Measurements from ENCODE around the gene TMEM88. TPM values are rescaled to one million over a fixed set of nuclear protein-coding genes. Genes with fewer than 3 reads are reported as not detected.

TMEM88 gene
- total and polyA plus RNA-seq, 2 of the 13 experiments (the other 11 are each of a cell fraction or from before 2014, with no cell fraction given): 0.31 to 0.66 TPM

GRCh38 chr17:7856811-7857712 is 2.2 kb downstream of the TMEM88 start, which contains the start of gene NAA38 (continued):
- no peak for TF ChIP-seq LCORL (IDR thresholded peaks at IDR 0.05)
- peak; percentile 54; the same call in 1 of the 2 replicates for TF ChIP-seq LCORL (CRISPR knock-in tag; IDR thresholded peaks at IDR 0.05)
- TF ChIP-seq HDAC6 (IDR thresholded peaks at IDR 0.05; ENCODE audit: low read depth, low read length): no peak
- 0 out of 2 replicates have a peak, but pooled peaks have one; percentile 67 for TF ChIP-seq ZZZ3 (CRISPR knock-in tag; IDR thresholded peaks at IDR 0.05; ENCODE audit: borderline replicate concordance)
- no peak for TF ChIP-seq ATF5 (CRISPR knock-in tag; IDR thresholded peaks at IDR 0.05; ENCODE audit: low read depth)
- TF ChIP-seq POLR2AphosphoS5 (IDR thresholded peaks at IDR 0.05; ENCODE audit: low read depth, low read length): 0 out of 2 replicates have a peak, but pooled peaks have one; percentile 14
- TF ChIP-seq GLMP (CRISPR knock-in tag; IDR thresholded peaks at IDR 0.05; ENCODE audit: borderline replicate concordance): no peak
- TF ChIP-seq SAP130 (CRISPR knock-in tag; IDR thresholded peaks at IDR 0.05; ENCODE audit: low read depth): peak; percentile 89
- TF ChIP-seq ZNF543 (CRISPR knock-in tag; IDR thresholded peaks at IDR 0.05): peak; percentile 24; the same call in 1 of the 2 replicates
- TF ChIP-seq NCOA1 (CRISPR knock-in tag; IDR thresholded peaks at IDR 0.05): no peak
- TF ChIP-seq, protein P1, sequence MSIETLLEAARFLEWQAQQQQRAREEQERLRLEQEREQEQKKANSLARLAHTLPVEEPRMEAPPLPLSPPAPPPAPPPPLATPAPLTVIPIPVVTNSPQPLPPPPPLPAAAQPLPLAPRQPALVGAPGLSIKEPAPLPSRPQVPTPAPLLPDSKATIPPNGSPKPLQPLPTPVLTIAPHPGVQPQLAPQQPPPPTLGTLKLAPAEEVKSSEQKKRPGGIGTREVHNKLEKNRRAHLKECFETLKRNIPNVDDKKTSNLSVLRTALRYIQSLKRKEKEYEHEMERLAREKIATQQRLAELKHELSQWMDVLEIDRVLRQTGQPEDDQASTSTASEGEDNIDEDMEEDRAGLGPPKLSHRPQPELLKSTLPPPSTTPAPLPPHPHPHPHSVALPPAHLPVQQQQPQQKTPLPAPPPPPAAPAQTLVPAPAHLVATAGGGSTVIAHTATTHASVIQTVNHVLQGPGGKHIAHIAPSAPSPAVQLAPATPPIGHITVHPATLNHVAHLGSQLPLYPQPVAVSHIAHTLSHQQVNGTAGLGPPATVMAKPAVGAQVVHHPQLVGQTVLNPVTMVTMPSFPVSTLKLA (IDR thresholded peaks at IDR 0.05): peak; percentile 27; the same call in 1 of the 2 replicates
- TF ChIP-seq MXD4 (CRISPR knock-in tag; IDR thresholded peaks at IDR 0.05): 0 out of 2 replicates have a peak, but pooled peaks have one; percentile 61
- peak; percentile 71 for TF ChIP-seq TEAD3 (CRISPR knock-in tag; optimal IDR thresholded peaks at IDR 0.05; ENCODE audit: borderline replicate concordance)
- peak; percentile 81 for TF ChIP-seq FOXA3 (CRISPR knock-in tag; IDR thresholded peaks at IDR 0.05)
- TF ChIP-seq, protein P2, sequence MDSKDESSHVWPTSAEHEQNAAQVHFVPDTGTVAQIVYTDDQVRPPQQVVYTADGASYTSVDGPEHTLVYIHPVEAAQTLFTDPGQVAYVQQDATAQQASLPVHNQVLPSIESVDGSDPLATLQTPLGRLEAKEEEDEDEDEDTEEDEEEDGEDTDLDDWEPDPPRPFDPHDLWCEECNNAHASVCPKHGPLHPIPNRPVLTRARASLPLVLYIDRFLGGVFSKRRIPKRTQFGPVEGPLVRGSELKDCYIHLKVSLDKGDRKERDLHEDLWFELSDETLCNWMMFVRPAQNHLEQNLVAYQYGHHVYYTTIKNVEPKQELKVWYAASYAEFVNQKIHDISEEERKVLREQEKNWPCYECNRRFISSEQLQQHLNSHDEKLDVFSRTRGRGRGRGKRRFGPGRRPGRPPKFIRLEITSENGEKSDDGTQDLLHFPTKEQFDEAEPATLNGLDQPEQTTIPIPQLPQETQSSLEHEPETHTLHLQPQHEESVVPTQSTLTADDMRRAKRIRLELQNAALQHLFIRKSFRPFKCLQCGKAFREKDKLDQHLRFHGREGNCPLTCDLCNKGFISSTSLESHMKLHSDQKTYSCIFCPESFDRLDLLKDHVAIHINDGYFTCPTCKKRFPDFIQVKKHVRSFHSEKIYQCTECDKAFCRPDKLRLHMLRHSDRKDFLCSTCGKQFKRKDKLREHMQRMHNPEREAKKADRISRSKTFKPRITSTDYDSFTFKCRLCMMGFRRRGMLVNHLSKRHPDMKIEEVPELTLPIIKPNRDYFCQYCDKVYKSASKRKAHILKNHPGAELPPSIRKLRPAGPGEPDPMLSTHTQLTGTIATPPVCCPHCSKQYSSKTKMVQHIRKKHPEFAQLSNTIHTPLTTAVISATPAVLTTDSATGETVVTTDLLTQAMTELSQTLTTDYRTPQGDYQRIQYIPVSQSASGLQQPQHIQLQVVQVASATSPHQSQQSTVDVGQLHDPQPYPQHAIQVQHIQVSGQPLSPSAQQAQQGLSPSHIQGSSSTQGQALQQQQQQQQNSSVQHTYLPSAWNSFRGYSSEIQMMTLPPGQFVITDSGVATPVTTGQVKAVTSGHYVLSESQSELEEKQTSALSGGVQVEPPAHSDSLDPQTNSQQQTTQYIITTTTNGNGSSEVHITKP (CRISPR knock-in tag; IDR thresholded peaks at IDR 0.05; ENCODE audit: low read depth): no peak
- TF ChIP-seq, protein P3, sequence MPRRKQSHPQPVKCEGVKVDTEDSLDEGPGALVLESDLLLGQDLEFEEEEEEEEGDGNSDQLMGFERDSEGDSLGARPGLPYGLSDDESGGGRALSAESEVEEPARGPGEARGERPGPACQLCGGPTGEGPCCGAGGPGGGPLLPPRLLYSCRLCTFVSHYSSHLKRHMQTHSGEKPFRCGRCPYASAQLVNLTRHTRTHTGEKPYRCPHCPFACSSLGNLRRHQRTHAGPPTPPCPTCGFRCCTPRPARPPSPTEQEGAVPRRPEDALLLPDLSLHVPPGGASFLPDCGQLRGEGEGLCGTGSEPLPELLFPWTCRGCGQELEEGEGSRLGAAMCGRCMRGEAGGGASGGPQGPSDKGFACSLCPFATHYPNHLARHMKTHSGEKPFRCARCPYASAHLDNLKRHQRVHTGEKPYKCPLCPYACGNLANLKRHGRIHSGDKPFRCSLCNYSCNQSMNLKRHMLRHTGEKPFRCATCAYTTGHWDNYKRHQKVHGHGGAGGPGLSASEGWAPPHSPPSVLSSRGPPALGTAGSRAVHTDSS (CRISPR knock-in tag; conservative IDR thresholded peaks at IDR 0.05): 0 out of 2 replicates have a peak, but pooled peaks have one; percentile 33
- TF ChIP-seq, protein P4, sequence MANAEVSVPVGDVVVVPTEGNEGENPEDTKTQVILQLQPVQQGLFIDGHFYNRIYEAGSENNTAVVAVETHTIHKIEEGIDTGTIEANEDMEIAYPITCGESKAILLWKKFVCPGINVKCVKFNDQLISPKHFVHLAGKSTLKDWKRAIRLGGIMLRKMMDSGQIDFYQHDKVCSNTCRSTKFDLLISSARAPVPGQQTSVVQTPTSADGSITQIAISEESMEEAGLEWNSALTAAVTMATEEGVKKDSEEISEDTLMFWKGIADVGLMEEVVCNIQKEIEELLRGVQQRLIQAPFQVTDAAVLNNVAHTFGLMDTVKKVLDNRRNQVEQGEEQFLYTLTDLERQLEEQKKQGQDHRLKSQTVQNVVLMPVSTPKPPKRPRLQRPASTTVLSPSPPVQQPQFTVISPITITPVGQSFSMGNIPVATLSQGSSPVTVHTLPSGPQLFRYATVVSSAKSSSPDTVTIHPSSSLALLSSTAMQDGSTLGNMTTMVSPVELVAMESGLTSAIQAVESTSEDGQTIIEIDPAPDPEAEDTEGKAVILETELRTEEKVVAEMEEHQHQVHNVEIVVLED (CRISPR knock-in tag; IDR thresholded peaks at IDR 0.05; ENCODE audit: borderline replicate concordance): peak; percentile 66; the same call in 1 of the 2 replicates

Data from HepG2 (cell line).